Ovary (tissue), 10 donors: ENCODE measurements around the gene SLC25A38. TPM values are rescaled to one million over a fixed set of nuclear protein-coding genes. Genes with fewer than 3 reads are reported as not detected.

ENCODE experiments used
- DNase-seq, 5 donors: peaks; one replicate each; pipeline ENCODE4 v3.0.0-alpha.2; 2019 to 2020
- H3K27ac ChIP-seq, 2 donors: fragments of 200-600 bp; one replicate each; pipeline versions ENCODE4 v1.5.1 to v1.8.0; 2019 to 2022
- H3K27me3 ChIP-seq: fragments of 200-600 bp; one replicate; pipeline ENCODE4 v1.8.0; 2022
- H3K36me3 ChIP-seq: fragments of 200-600 bp; sonication (generic); one replicate; pipeline ENCODE4 v1.5.1; 2019
- H3K4me1 ChIP-seq: one replicate; pipeline ENCODE4 v1.8.1; 2013; ENCODE audit warnings: mild to moderate bottlenecking, moderate library complexity; ENCODE audit not compliant: insufficient read depth
- H3K4me3 ChIP-seq: fragments of 200-600 bp; sonication (generic); one replicate; pipeline ENCODE4 v1.5.1; 2017
- H3K9me3 ChIP-seq, 2 donors: fragments of 200-600 bp in 1 of 2; sonication (generic) in 1 of 2; one replicate each; pipeline versions ENCODE4 v1.5.1 to v1.8.1; 2013 to 2019; ENCODE audit warnings: mild to moderate bottlenecking in 1 of 2, moderate library complexity in 1 of 2
- CTCF ChIP-seq, 3 donors: fragments of 450-650 bp in 2 of 3; fragments of 200-600 bp in 1 of 3; IDR thresholded peaks; one replicate each; pipeline versions ENCODE4 v1.5.1 to v1.8.0; 2016 to 2022; ENCODE audit warnings: antibody characterized with exemption in 3 of 3, mild to moderate bottlenecking in 1 of 3
- EP300 ChIP-seq: sonication (generic); formaldehyde crosslinking; IDR thresholded peaks from one replicate; pipeline ENCODE4 v1.6.1; 2017; ENCODE audit warnings: antibody characterized with exemption
- POLR2A ChIP-seq: fragments of 450-650 bp; IDR thresholded peaks from one replicate; pipeline ENCODE4 v1.6.1; 2017; ENCODE audit warnings: antibody characterized with exemption, mild to moderate bottlenecking, moderate library complexity
- WGBS, 3 donors: extraction: QIAGEN DNeasy Blood & Tissue Kit in 1 of 3; methylation state at CpG; one replicate each; pipeline versions ENCODE4 v1.1.5 to v1.1.7; 2013 to 2017; 5-methylcytosine and 5-hydroxymethylcytosine counted together
- intact Hi-C, 4 donors: fragments of 100-400 bp; cut with DNase I; formaldehyde crosslinking; loops; one replicate each; pipeline versions ENCODE4 v1.11.0 to v1.15.1; 2022 to 2023
- long read RNA-seq, 3 donors: library from polyadenylated mRNA in 2 of 3; unstranded in 2 of 3; transcript quantifications; one replicate each; pipeline ENCODE4 v2.0.0 and lab custom pipeline, GENCODE V29; 2021 to 2026
- polyA plus RNA-seq, 2 donors: library from polyadenylated mRNA; stranded (reverse); fragments of 200-250 nt in 1 of 2; fragments of 350-450 nt in 1 of 2; fragmentation: Illumina TruSeq in 1 of 2; extraction: RNeasy Lipid Tissue Mini Kit (QIAGEN cat#74804) in 1 of 2; gene quantifications; one replicate each; pipeline ENCODE4 v1.2.3, GENCODE V29; 2013 to 2014
- total RNA-seq, 7 donors: library from RNA; depleted of rRNA in 2 of 7; stranded (reverse); fragments of >200 nt in 2 of 7; fragmentation: NEBNext Ultra II Directional in 3 of 7; extraction: Animal tissue kit (Norgen Biotek cat#: 25700) in 3 of 7; gene quantifications; one replicate each; pipeline versions ENCODE4 v1.1.0 to v1.2.4, GENCODE V29; 2016 to 2023
- donor health status: DM: no; HTN: no; CAD: no; lungs with moderate emphysema.
- donor health status: DM: no; HTN: no; CAD: no.
- donor health status: Bipolar disorder and iron deficiency.
- donor health status: DM: yes; HTN: yes; CAD: no.
- donor health status: DM: no; HTN: no; CAD: no.
- donor health status: DM: yes; HTN: yes; CAD: no.

Gene SLC25A38, protein sequence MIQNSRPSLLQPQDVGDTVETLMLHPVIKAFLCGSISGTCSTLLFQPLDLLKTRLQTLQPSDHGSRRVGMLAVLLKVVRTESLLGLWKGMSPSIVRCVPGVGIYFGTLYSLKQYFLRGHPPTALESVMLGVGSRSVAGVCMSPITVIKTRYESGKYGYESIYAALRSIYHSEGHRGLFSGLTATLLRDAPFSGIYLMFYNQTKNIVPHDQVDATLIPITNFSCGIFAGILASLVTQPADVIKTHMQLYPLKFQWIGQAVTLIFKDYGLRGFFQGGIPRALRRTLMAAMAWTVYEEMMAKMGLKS
- total RNA-seq (10 to 100 TPM; 28.8 to 38.6 (median 33.9) TPM), polyA plus RNA-seq (10 to 100 TPM; 48.1 to 70.5 TPM)
- long read RNA-seq, donor 1, transcript SLC25A38-201 (7 exons, 2,147 nt) = major isoform, 241 of 309 reads
- long read RNA-seq, donor 1, partial matches to known transcripts = 10 of 309 reads
- long read RNA-seq, donor 1, other reads (novel, unspliced or antisense) = 58 of 309 reads
- long read RNA-seq, donor 2, transcript SLC25A38-201 (7 exons, 2,147 nt) = major isoform, 17 of 19 reads
- long read RNA-seq, donor 2, partial matches to known transcripts = 0 of 19 reads
- long read RNA-seq, donor 2, other reads (novel, unspliced or antisense) = 0 of 19 reads
- long read RNA-seq, donor 3, transcript SLC25A38-201 (7 exons, 2,147 nt) = major isoform, 67 of 72 reads
- long read RNA-seq, donor 3, partial matches to known transcripts = 1 of 72 reads
- long read RNA-seq, donor 3, other reads (novel, unspliced or antisense) = 4 of 72 reads

DNA sequence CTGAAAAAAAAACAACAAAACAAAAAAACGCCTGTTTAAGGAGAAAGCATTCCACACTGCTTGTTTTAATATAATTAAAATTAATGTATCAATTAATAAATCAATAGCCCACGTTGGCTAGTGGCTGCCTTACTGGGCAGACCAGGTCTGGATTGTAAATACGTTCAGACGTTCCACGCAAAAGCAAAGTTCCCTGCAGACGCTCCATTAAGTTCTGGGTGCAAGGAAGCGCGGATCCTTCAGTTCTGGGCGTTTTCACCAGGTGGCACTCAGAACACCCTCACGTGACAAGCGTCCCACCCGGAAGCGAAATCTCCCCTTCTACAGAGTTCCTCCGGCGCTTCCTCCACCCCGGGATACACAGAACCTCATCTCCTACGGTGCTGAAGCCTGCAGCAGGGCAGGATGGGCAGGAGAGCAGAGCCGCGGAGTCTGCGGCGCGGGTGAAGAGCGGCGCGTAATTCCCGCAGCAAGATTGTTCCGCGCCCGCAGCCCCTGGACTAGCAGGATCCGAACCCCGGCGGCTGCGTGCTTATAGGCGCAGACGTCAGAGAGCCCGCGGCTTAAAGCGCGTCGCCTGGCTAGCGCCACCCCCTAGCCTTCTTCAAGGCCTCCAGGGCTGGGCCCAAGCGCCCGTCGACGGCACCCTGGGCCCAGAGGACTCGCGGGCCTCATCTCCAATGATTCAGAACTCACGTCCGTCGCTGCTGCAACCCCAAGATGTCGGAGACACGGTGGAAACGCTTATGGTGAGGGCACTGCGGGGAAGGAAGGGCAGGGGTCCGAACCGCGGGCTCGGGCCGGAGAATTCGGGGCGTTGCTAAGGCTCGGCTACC, at the start of gene SLC25A38:
TSS of gene SLC25A38 (plus strand) at position 326 of the 836 bp plus-strand sequence. CDS start at position 681, 355 bp downstream.
- 0% methylated on average over 59 to 62 of the region's 62 CpGs for WGBS, 3 donors
- Histone ChIP-seq H3K36me3 (no peaks in the 10 kb centered on the region), H3K27me3 (no peaks in the 10 kb centered on the region), H3K9me3 (no peaks in the 10 kb centered on the region), H3K27ac (peak within 1 kb of the TSS; percentile 88 to 91), H3K4me1 (peaks cover 10% of the 10 kb centered on the region), H3K4me3 (peak within 1 kb of the TSS; percentile 93)
- DNase-seq = peak; percentile 74 to 82 (median 78)
- peak; percentile 66 for TF ChIP-seq POLR2A
- peak in 2 of 3 donors; percentile 28 to 31 for TF ChIP-seq CTCF (IDR thresholded peaks at IDR 0.05)
- no peak for TF ChIP-seq EP300
- intact Hi-C loops = loop anchor here in 2 of 4 donors (1.0 to 10.0 kb wide), 2 partner anchors 23 to 938 kb away; partner anchors contain the start of gene RPSA (in 1 of the 2)

DNA sequence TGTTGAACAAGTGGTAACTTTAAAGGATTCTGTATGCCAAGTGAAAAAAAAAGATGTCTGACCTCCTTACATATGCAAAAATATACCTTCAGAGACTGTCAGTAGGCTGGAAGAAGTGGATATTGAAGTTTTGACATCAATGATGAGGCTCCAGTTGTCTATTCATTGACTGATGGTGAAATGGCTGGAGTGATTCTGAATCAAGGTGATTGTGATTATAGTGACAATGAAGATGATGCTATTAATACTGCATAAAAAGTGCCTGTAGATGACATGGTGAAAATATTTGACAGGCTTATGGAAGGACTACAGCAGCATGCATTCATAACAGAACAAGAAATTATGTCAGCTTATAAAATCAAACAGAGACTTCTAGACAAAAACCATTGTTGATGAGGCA, 49.6 kb upstream of the SLC25A38 start:
- intact Hi-C loops = no loop called here
- Histone ChIP-seq H3K27me3 (no peaks in the 10 kb centered on the region), H3K36me3 (no peaks in the 10 kb centered on the region), H3K27ac (no peak overlapping the region), H3K4me1 (no peaks in the 10 kb centered on the region), H3K9me3 (no peaks in the 10 kb centered on the region), H3K4me3 (no peak overlapping the region)
- TF ChIP-seq POLR2A (no peak), CTCF (IDR thresholded peaks at IDR 0.05) (no peak), EP300 (no peak)
- no peak for DNase-seq

GRCh38 chr3:39334205-39334604, 49.0 kb upstream of the SLC25A38 start:
- WGBS, 3 donors = 91 to 94% (median 93%) methylated on average over 4 of the region's 4 CpGs
- TF ChIP-seq POLR2A = no peak
- no peak for TF ChIP-seq CTCF (IDR thresholded peaks at IDR 0.05)
- TF ChIP-seq EP300 = no peak
- no peak overlapping the region for H3K27ac ChIP-seq
- H3K27me3 ChIP-seq = no peaks in the 10 kb centered on the region
- H3K9me3 ChIP-seq = no peaks in the 10 kb centered on the region
- DNase-seq = no peak
- H3K4me1 ChIP-seq = no peaks in the 10 kb centered on the region
- intact Hi-C loops = no loop called here
- H3K4me3 ChIP-seq = no peak overlapping the region
- no peaks in the 10 kb centered on the region for H3K36me3 ChIP-seq

DNA sequence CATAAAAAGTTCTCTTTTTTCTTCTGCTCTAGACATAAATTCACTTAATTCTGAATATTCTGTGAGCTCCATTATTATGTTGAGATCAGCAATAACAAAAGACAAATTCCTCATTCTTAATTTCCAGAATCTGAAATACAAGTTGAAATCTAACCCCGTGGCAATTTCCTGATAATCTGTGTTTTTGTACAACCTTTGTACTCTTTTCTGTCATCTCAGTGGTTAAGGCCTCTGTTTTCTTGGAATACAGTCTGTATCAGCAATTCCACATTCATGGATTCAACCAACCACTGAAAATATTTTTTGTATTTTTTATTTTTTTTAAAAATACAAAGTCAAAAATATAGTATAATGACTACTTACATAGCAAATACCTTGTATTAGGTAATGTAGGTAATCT, 45.0 kb upstream of the SLC25A38 start:
- Histone ChIP-seq H3K36me3 (no peaks in the 10 kb centered on the region), H3K4me1 (no peaks in the 10 kb centered on the region), H3K4me3 (no peak overlapping the region), H3K27ac (no peak overlapping the region), H3K27me3 (no peaks in the 10 kb centered on the region), H3K9me3 (no peaks in the 10 kb centered on the region)
- TF ChIP-seq CTCF (IDR thresholded peaks at IDR 0.05) = no peak
- no peak for TF ChIP-seq EP300
- TF ChIP-seq POLR2A = no peak
- 31 to 52% (median 52%) methylated on average over 1 of the region's 1 CpG for WGBS, 3 donors
- no peak for DNase-seq
- intact Hi-C loops = no loop called here
